ENCODE results near the gene GTF2F2.
"Not testable (repeated sequence)": the region's sequence is repeated elsewhere in the genome, so short reads cannot be mapped to it uniquely, and the experiment has no call there.

Gene GTF2F2

GRCh38 chr13:45218689-45219088 is 98.4 kb downstream of the GTF2F2 start:
- no peak for DNase-seq (ENCODE audit: low read depth, low spot score)

GRCh38 chr13:45219123-45219891 is 99.0 kb downstream of the GTF2F2 start:
- no peak for DNase-seq (ENCODE audit: low read depth, low spot score)

GRCh38 chr13:45219938-45220375 is 99.6 kb downstream of the GTF2F2 start:
- no peak for DNase-seq (ENCODE audit: low read depth, low spot score)

- DNase-seq (ENCODE audit: low read depth, low spot score), result no peak
Measured at GRCh38 chr13:45220403-45220802, 100.1 kb downstream of the GTF2F2 start.

GRCh38 chr13:45222516-45222915 is 102.2 kb downstream of the GTF2F2 start:
- DNase-seq (ENCODE audit: low read depth, low spot score), result no peak

- no peak for DNase-seq (ENCODE audit: low read depth, low spot score)
Measured at GRCh38 chr13:45222919-45223318, 102.6 kb downstream of the GTF2F2 start.

GRCh38 chr13:45224176-45224575 is 103.9 kb downstream of the GTF2F2 start:
- DNase-seq (ENCODE audit: low read depth, low spot score), result no peak

- DNase-seq (ENCODE audit: low read depth, low spot score), result no peak
Measured at GRCh38 chr13:45225370-45225769, 105.1 kb downstream of the GTF2F2 start.

- DNase-seq (ENCODE audit: low read depth, low spot score), result no peak
Measured at GRCh38 chr13:45226024-45226423, 105.7 kb downstream of the GTF2F2 start.

GRCh38 chr13:45228002-45228401 is 107.7 kb downstream of the GTF2F2 start:
- DNase-seq (ENCODE audit: low read depth, low spot score), result no peak

GRCh38 chr13:45229172-45229571 is 108.9 kb downstream of the GTF2F2 start:
- DNase-seq (ENCODE audit: low read depth, low spot score), result no peak

- DNase-seq (ENCODE audit: low read depth, low spot score), result no peak
Measured at GRCh38 chr13:45231305-45231704, 111.0 kb downstream of the GTF2F2 start.

GRCh38 chr13:45231722-45232121 is 111.4 kb downstream of the GTF2F2 start:
- DNase-seq (ENCODE audit: low read depth, low spot score), result no peak

GRCh38 chr13:45232591-45232990 is 112.3 kb downstream of the GTF2F2 start:
- DNase-seq (ENCODE audit: low read depth, low spot score), result no peak

GRCh38 chr13:45238945-45239795 is 118.9 kb downstream of the GTF2F2 start:
- no peak for DNase-seq (ENCODE audit: low read depth, low spot score)

GRCh38 chr13:45240143-45240542 is 119.8 kb downstream of the GTF2F2 start:
- DNase-seq (ENCODE audit: low read depth, low spot score), result no peak

- DNase-seq (ENCODE audit: low read depth, low spot score), result no peak
Measured at GRCh38 chr13:45242070-45242469, 121.8 kb downstream of the GTF2F2 start.

GRCh38 chr13:45242524-45242923 is 122.2 kb downstream of the GTF2F2 start:
- DNase-seq (ENCODE audit: low read depth, low spot score), result no peak

- no peak for DNase-seq (ENCODE audit: low read depth, low spot score)
Measured at GRCh38 chr13:45243077-45243476, 122.8 kb downstream of the GTF2F2 start.

- not testable (repeated sequence) for DNase-seq (ENCODE audit: low read depth, low spot score)
Measured at GRCh38 chr13:45244736-45245135, 124.4 kb downstream of the GTF2F2 start.

GRCh38 chr13:45249662-45250061 is 129.4 kb downstream of the GTF2F2 start:
- no peak for DNase-seq (ENCODE audit: low read depth, low spot score)

- no peak for DNase-seq (ENCODE audit: low read depth, low spot score)
Measured at GRCh38 chr13:45254396-45254795, 134.1 kb downstream of the GTF2F2 start.

Measured in activated CD4-positive, CD25-positive, alpha-beta regulatory T cell treated with anti-CD3 and anti-CD28 coated beads, Interleukin-2, amount 50 U/mL, for 16 hours (primary cell).